HCT116 (cell line): Measurements from ENCODE around the gene DGKK. TPM values are rescaled to one million over a fixed set of nuclear protein-coding genes. Genes with fewer than 3 reads are reported as not detected.

Experiments used
- ATAC-seq: fragments of 200-7000 bp; cut with Tn5 transposase; 2 replicates; pipeline ENCODE4 v1.9.1; 2020; ENCODE audit warnings: mild to moderate bottlenecking, moderate library complexity
- BruUV-seq: library from RNA; stranded (reverse); fragments of 400-500 nt; replicated peaks from 2 replicates; lab custom pipeline; 2021; lab: Mats Ljungman, UMichigan
- CTCF ChIA-PET: fragments of 300-600 bp; sonication (Branson Sonifier 250); formaldehyde crosslinking; loops from one replicate; lab custom pipeline; 2021; ENCODE audit warnings: antibody characterized with exemption; lab: Charles Lee
- POLR2A ChIA-PET: fragments of 300-600, 350-600 bp; sonication (Branson Sonifier 250); formaldehyde crosslinking; loops from one replicate; lab custom pipeline; 2021; ENCODE audit warnings: antibody characterized with exemption; lab: Charles Lee
- RAD21 ChIA-PET, 2 experiments: fragments of 300-600 bp; sonication (Branson Sonifier 250); formaldehyde crosslinking; loops; one replicate each; lab custom pipeline; 2023; ENCODE audit warnings: low total read pairs in 2 of 2; ENCODE audit not compliant: uncharacterized antibody in 2 of 2, unreplicated experiment in 2 of 2, low non-redundant PET in 1 of 2; lab: Charles Lee
- DNase-seq: peaks from one replicate; pipeline ENCODE4 v3.0.0-alpha.2; 2010; ENCODE audit warnings: low read depth, low spot score
- H2AFZ ChIP-seq: fragments of 200-600 bp; shearing (Covaris generic), sonication (generic); 2 replicates; pipeline ENCODE4 v1.6.1; 2017; ENCODE audit warnings: low read depth, mixed run types, mixed read lengths, antibody characterized with exemption, low read length; ENCODE audit not compliant: poor library complexity, severe bottlenecking
- H3K27ac ChIP-seq: 2 replicates; pipeline ENCODE4 v1.5.1; 2012; ENCODE audit warnings: low read depth, low read length
- H3K27me3 ChIP-seq: fragments of 200-600 bp; sonication (generic); 2 replicates; pipeline ENCODE4 v1.6.1; 2016; ENCODE audit warnings: mixed run types, low read length, mixed read lengths; ENCODE audit not compliant: insufficient read depth
- H3K36me3 ChIP-seq, 2 experiments: fragments of 200-500 bp in 1 of 2; fragments of 200-600 bp in 1 of 2; sonication (Bioruptor generic) in 1 of 2; sonication (generic) in 1 of 2; 2 replicates each; pipeline versions ENCODE4 v1.5.1 to v1.6.1; 2014 to 2016; ENCODE audit warnings: low read length in 2 of 2, inconsistent platforms in 1 of 2, mixed read lengths in 1 of 2, mixed run types in 1 of 2; ENCODE audit not compliant: insufficient read depth in 2 of 2, control insufficient read depth in 1 of 2
- H3K4me1 ChIP-seq, 2 experiments: fragments of 200-600 bp in 1 of 2; sonication (generic) in 1 of 2; 2 replicates each; pipeline versions ENCODE4 v1.5.1 to v1.6.1; 2012 to 2017; ENCODE audit warnings: low read length in 2 of 2, inconsistent platforms in 1 of 2, mild to moderate bottlenecking in 1 of 2, mixed read lengths in 1 of 2, mixed run types in 1 of 2, moderate library complexity in 1 of 2; ENCODE audit not compliant: insufficient read depth in 2 of 2, control insufficient read depth in 1 of 2
- H3K4me2 ChIP-seq: fragments of 200-600 bp; sonication (generic); 2 replicates; pipeline ENCODE4 v1.6.1; 2017; ENCODE audit warnings: mixed run types, low read length, mixed read lengths
- H3K4me3 ChIP-seq, 2 experiments: fragments of 200-600 bp in 1 of 2; sonication (generic) in 1 of 2; replicated peaks in 1 of 2; 2 replicates each; pipeline ENCODE4 v1.5.1; 2011 to 2016; ENCODE audit warnings: low read length in 2 of 2, control low read depth in 1 of 2, low read depth in 1 of 2, mild to moderate bottlenecking in 1 of 2, mixed read lengths in 1 of 2, mixed run types in 1 of 2
- H3K79me2 ChIP-seq: fragments of 200-600 bp; sonication (generic); 2 replicates; pipeline ENCODE4 v1.6.1; 2017; ENCODE audit warnings: mild to moderate bottlenecking, mixed run types, low read length, moderate library complexity, mixed read lengths; ENCODE audit not compliant: insufficient read depth
- H3K9ac ChIP-seq: fragments of 200-600 bp; sonication (generic); 2 replicates; pipeline ENCODE4 v1.6.1; 2016; ENCODE audit warnings: low read length, mixed read lengths
- H3K9me2 ChIP-seq: fragments of 200-600 bp; sonication (generic), shearing (Covaris generic); 2 replicates; pipeline ENCODE4 v1.6.1; 2017; ENCODE audit warnings: mixed run types, mild to moderate bottlenecking, moderate library complexity; ENCODE audit not compliant: insufficient read depth
- H3K9me3 ChIP-seq, 2 experiments: fragments of 200-500 bp in 1 of 2; fragments of 200-600 bp in 1 of 2; sonication (Bioruptor generic) in 1 of 2; sonication (generic) in 1 of 2; 2 replicates each; pipeline ENCODE4 v1.6.1; 2014 to 2017; ENCODE audit warnings: low read length in 2 of 2, mixed read lengths in 2 of 2, inconsistent platforms in 1 of 2, low read depth in 1 of 2, mild to moderate bottlenecking in 1 of 2, mixed run types in 1 of 2, moderate library complexity in 1 of 2; ENCODE audit not compliant: control insufficient read depth in 1 of 2, insufficient read depth in 1 of 2
- H4K20me1 ChIP-seq: fragments of 200-600 bp; sonication (generic), shearing (Covaris generic); 2 replicates; pipeline ENCODE4 v1.6.1; 2017; ENCODE audit warnings: mixed run types, mild to moderate bottlenecking, moderate library complexity; ENCODE audit not compliant: insufficient read depth
- EZH2 ChIP-seq: fragments of 200-600 bp; sonication (generic); IDR thresholded peaks from 2 replicates; pipeline ENCODE4 v1.6.1; 2017; ENCODE audit warnings: antibody characterized with exemption, mixed run types
- EZH2phosphoT487 ChIP-seq: fragments of 200-600 bp; IDR thresholded peaks from 2 replicates; pipeline ENCODE4 v1.6.1; 2018; ENCODE audit warnings: antibody characterized with exemption, borderline replicate concordance
- SIN3A ChIP-seq: IDR thresholded peaks from 2 replicates; pipeline ENCODE4 v1.6.1; 2012; ENCODE audit warnings: low read depth
- SP1 ChIP-seq: IDR thresholded peaks from 2 replicates; pipeline ENCODE4 v1.6.1; 2012; ENCODE audit warnings: low read depth
- TCF7L2 ChIP-seq: IDR thresholded peaks from 2 replicates; pipeline ENCODE4 v1.7.0; 2011; ENCODE audit warnings: borderline replicate concordance, inconsistent platforms; ENCODE audit not compliant: insufficient read depth, insufficient read length; ENCODE audit errors: extremely low read depth
- intact Hi-C: fragments of 100-400 bp; cut with micrococcal nuclease; formaldehyde crosslinking; loops from 2 replicates; pipeline ENCODE4 v1.10.0; 2022
- total RNA-seq: library from RNA; stranded (reverse); gene quantifications from one replicate; pipeline ENCODE4 v1.2.1, GENCODE V29; 2021; ENCODE audit not compliant: unreplicated experiment
- TF ChIP-seq, protein P1 (sequence below): IDR thresholded peaks from 2 replicates; pipeline ENCODE4 v1.6.1; 2011; ENCODE audit warnings: mild to moderate bottlenecking, low read length, moderate library complexity; ENCODE audit not compliant: insufficient replicate concordance; ENCODE audit errors: extremely low read depth
- TF ChIP-seq, protein P2 (sequence below), 3 experiments: fragments of 200-600 bp in 1 of 3; sonication (generic) in 1 of 3; IDR thresholded peaks in 2 of 3; conservative IDR thresholded peaks in 1 of 3; 2 replicates each; pipeline ENCODE4 v1.5.1; 2012 to 2017; ENCODE audit warnings: low read depth in 2 of 3, low read length in 2 of 3, antibody characterized with exemption in 1 of 3, borderline replicate concordance in 1 of 3, control low read depth in 1 of 3, mild to moderate bottlenecking in 1 of 3, mixed read lengths in 1 of 3, mixed run types in 1 of 3, moderate library complexity in 1 of 3; ENCODE audit not compliant: insufficient read depth in 1 of 3

Gene DGKK
- total RNA-seq, 1 experiment from 2014 or later, result not detected

DNA sequence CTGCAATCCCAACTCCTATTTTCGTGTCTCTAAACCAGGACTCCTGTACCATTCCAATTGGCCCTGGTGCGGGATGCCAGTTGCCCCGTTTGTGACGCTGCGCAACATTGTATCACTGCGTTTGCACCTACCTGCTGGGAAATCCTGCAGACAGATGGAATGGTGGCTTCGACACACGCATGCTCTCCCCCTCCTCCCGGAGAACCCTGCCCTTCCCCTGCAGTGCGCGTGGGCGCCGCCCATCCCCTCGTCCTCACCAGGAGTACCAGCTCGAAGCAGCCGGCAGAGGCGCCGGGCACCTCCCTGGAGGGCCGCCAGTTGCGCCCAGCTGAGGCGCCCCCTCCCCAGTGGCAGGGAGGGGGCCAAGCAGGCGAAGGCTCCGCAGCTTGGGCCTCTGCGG is 1.4 kb downstream of the DGKK start:
- H3K9me3 ChIP-seq, result no peaks in the 10 kb centered on the region
- intact Hi-C loops, result no loop called here
- H3K9me2 ChIP-seq, result no peaks in the 10 kb centered on the region
- BruUV-seq, result no TSS peak
- ChIA-PET POLR2A (no interaction called here), CTCF (no interaction called here), RAD21 (no interaction called here)
- no peak for ATAC-seq
- TF ChIP-seq, protein P1, sequence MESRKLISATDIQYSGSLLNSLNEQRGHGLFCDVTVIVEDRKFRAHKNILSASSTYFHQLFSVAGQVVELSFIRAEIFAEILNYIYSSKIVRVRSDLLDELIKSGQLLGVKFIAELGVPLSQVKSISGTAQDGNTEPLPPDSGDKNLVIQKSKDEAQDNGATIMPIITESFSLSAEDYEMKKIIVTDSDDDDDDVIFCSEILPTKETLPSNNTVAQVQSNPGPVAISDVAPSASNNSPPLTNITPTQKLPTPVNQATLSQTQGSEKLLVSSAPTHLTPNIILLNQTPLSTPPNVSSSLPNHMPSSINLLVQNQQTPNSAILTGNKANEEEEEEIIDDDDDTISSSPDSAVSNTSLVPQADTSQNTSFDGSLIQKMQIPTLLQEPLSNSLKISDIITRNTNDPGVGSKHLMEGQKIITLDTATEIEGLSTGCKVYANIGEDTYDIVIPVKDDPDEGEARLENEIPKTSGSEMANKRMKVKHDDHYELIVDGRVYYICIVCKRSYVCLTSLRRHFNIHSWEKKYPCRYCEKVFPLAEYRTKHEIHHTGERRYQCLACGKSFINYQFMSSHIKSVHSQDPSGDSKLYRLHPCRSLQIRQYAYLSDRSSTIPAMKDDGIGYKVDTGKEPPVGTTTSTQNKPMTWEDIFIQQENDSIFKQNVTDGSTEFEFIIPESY, result no peak
- TF ChIP-seq SIN3A (no peak), TCF7L2 (no peak)
- peaks cover 7% of the 10 kb centered on the region; the same call in 1 of the 2 replicates for H3K27me3 ChIP-seq
- H4K20me1 ChIP-seq, result no peaks in the 10 kb centered on the region
- no peak overlapping the region for H3K4me2 ChIP-seq
- no peak overlapping the region for H2AFZ ChIP-seq
- no peak for DNase-seq
- H3K4me1 ChIP-seq, result no peaks in the 10 kb centered on the region
- no peak overlapping the region for H3K9ac ChIP-seq
- H3K36me3 ChIP-seq, result no peaks in the 10 kb centered on the region
- no peak overlapping the region for H3K4me3 ChIP-seq
- H3K79me2 ChIP-seq, result no peaks in the 10 kb centered on the region
- H3K27ac ChIP-seq, result no peak overlapping the region

DNA sequence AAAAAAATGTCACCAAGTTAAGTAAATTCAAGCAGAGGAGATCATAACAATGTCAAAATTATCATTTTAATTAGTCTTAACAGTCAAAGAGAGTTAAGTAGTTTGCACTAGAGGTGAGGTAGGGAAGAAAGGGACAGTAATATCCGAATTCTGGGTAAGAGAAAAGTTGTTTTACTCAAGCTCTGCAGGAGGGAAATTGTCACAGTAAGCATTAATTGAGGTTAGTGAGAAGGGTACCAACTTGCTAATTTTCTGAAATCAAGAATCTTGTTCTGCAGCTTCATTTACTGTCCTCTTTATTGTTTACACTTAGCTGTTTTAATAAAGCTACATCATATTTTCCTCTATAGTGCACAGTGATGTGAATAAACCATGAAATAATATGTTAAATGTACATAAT is 11.0 kb downstream of the DGKK start:
- ChIA-PET CTCF (interaction anchor here (0.9 kb wide), 1 partner anchor 12 kb away, joined by 3 read pairs; no protein-coding TSS in a partner anchor), RAD21 (no interaction called here), POLR2A (no interaction called here)
- Histone ChIP-seq H3K36me3 (no peaks in the 10 kb centered on the region), H3K79me2 (no peaks in the 10 kb centered on the region), H3K9me2 (no peaks in the 10 kb centered on the region), H2AFZ (no peak overlapping the region), H3K4me3 (no peak overlapping the region), H3K4me1 (no peaks in the 10 kb centered on the region), H3K27ac (no peak overlapping the region), H3K9me3 (no peaks in the 10 kb centered on the region), H3K4me2 (no peak overlapping the region), H4K20me1 (no peaks in the 10 kb centered on the region), H3K27me3 (peaks cover 23% of the 10 kb centered on the region), H3K9ac (no peak overlapping the region)
- BruUV-seq, result no TSS peak
- ATAC-seq (no peak), DNase-seq (no peak)
- intact Hi-C loops, result loop anchor here (10.0 kb wide), 1 partner anchor 545 kb away; no protein-coding TSS in a partner anchor
- TF ChIP-seq EZH2, result no peak
- no peak for TF ChIP-seq EZH2phosphoT487
- TF ChIP-seq, protein P2, sequence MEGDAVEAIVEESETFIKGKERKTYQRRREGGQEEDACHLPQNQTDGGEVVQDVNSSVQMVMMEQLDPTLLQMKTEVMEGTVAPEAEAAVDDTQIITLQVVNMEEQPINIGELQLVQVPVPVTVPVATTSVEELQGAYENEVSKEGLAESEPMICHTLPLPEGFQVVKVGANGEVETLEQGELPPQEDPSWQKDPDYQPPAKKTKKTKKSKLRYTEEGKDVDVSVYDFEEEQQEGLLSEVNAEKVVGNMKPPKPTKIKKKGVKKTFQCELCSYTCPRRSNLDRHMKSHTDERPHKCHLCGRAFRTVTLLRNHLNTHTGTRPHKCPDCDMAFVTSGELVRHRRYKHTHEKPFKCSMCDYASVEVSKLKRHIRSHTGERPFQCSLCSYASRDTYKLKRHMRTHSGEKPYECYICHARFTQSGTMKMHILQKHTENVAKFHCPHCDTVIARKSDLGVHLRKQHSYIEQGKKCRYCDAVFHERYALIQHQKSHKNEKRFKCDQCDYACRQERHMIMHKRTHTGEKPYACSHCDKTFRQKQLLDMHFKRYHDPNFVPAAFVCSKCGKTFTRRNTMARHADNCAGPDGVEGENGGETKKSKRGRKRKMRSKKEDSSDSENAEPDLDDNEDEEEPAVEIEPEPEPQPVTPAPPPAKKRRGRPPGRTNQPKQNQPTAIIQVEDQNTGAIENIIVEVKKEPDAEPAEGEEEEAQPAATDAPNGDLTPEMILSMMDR (IDR thresholded peaks at IDR 0.05 in 2 of 3, conservative IDR thresholded peaks at IDR 0.05 in 1 of 3; ENCODE audit: borderline replicate concordance in 1 of 3, insufficient read depth in 1 of 3, low read depth in 2 of 3, low read length in 2 of 3), result no peak
- no peak for TF ChIP-seq SP1
